Measurements from ENCODE around the gene CD3G. TPM values are rescaled to one million over a fixed set of nuclear protein-coding genes. Genes with fewer than 3 reads are reported as not detected.

Gene CD3G
- total and polyA plus RNA-seq, 9 of the 15 experiments (the other 6 are each of a cell fraction or from before 2014, with no cell fraction given): 0.30 to 1.7 (median 0.47) TPM

GRCh38 chr11:118295815-118296454 is 48.2 kb upstream of the CD3G start (continued):
- TF ChIP-seq FOSL1 (tag; conservative IDR thresholded peaks at IDR 0.05) (peak; percentile 58), ZNF184 (CRISPR knock-in tag; IDR thresholded peaks at IDR 0.05) (no peak), BDP1 (IDR thresholded peaks at IDR 0.05; ENCODE audit: insufficient read depth, insufficient read length) (no peak), ZNF274 (IDR thresholded peaks at IDR 0.05; ENCODE audit: borderline replicate concordance, low read depth, low read length) (no peak), SLC30A9 (CRISPR knock-in tag; IDR thresholded peaks at IDR 0.05) (no peak), CTCF (IDR thresholded peaks at IDR 0.05 in 2 of 3, conservative IDR thresholded peaks at IDR 0.05 in 1 of 3; ENCODE audit: insufficient read depth in 2 of 3, low read depth in 1 of 3, low read length in 3 of 3) (peak; percentile 57 to 81 (median 61); a peak in 5 of 6 replicates), ZBTB7A (IDR thresholded peaks at IDR 0.05; ENCODE audit: borderline replicate concordance, control insufficient read depth, low read depth, low read length) (no peak), E2F8 (IDR thresholded peaks at IDR 0.05; ENCODE audit: low read depth, partially characterized antibody) (no peak), PBX2 (CRISPR knock-in tag; IDR thresholded peaks at IDR 0.05; ENCODE audit: low read depth) (no peak), PBX2 (tag; conservative IDR thresholded peaks at IDR 0.05; ENCODE audit: low read depth) (0 out of 2 replicates have a peak, but pooled peaks have one; percentile 40), ZFP91 (CRISPR knock-in tag; IDR thresholded peaks at IDR 0.05) (no peak), ZNF263 (CRISPR knock-in tag; IDR thresholded peaks at IDR 0.05; ENCODE audit: borderline replicate concordance) (no peak), NCOA1 (IDR thresholded peaks at IDR 0.05; ENCODE audit: low read depth) (no peak)
